Lower leg skin (tissue), 3 donors: ENCODE data around the gene SMC4.

Experiments
- CTCF ChIP-seq, 3 donors: fragments of 450-650 bp; IDR thresholded peaks; one replicate each; pipeline ENCODE4 v1.5.1; 2016; ENCODE audit warnings: antibody characterized with exemption in 3 of 3, mild to moderate bottlenecking in 3 of 3, moderate library complexity in 2 of 3
- POLR2A ChIP-seq, 2 donors: fragments of 450-650 bp; IDR thresholded peaks; one replicate each; pipeline ENCODE4 v1.6.1; 2016 to 2017; ENCODE audit warnings: antibody characterized with exemption in 2 of 2, mild to moderate bottlenecking in 1 of 2, moderate library complexity in 1 of 2

GRCh38 chr3:160403028-160403545 is 3.6 kb downstream of the SMC4 start:
- no peak for TF ChIP-seq CTCF (IDR thresholded peaks at IDR 0.05)
- TF ChIP-seq POLR2A (IDR thresholded peaks at IDR 0.05): no peak
